NCI-H2196 (cell line): ENCODE data around the gene PLXDC1.

Experiments
- DNase-seq: peaks from one replicate; lab custom pipeline; 2025; ENCODE audit not compliant: unreplicated experiment; lab: John Stamatoyannopoulos, UW

Gene PLXDC1

GRCh38 chr17:39099663-39100286 lies 51.7 kb downstream of the PLXDC1 start:
- peak; percentile 14 for DNase-seq

GRCh38 chr17:39098588-39098987 lies 52.8 kb downstream of the PLXDC1 start:
- DNase-seq = no peak

GRCh38 chr17:39097537-39097936 lies 53.9 kb downstream of the PLXDC1 start:
- DNase-seq = no peak

GRCh38 chr17:39097150-39097519 lies 54.3 kb downstream of the PLXDC1 start:
- DNase-seq = no peak

- DNase-seq = no peak
Observed at GRCh38 chr17:39096508-39097149, 54.8 kb downstream of the PLXDC1 start.

- DNase-seq = no peak
Observed at GRCh38 chr17:39095309-39095686, 56.1 kb downstream of the PLXDC1 start.

- no peak for DNase-seq
Observed at GRCh38 chr17:39094607-39095308, 56.7 kb downstream of the PLXDC1 start.

GRCh38 chr17:39092692-39093230 lies 58.7 kb downstream of the PLXDC1 start:
- no peak for DNase-seq

- no peak for DNase-seq
Observed at GRCh38 chr17:39090908-39091665, 60.4 kb downstream of the PLXDC1 start.

GRCh38 chr17:39090400-39090799 lies 61.0 kb downstream of the PLXDC1 start:
- DNase-seq = no peak

GRCh38 chr17:39084558-39084957 lies 66.9 kb downstream of the PLXDC1 start:
- DNase-seq = no peak

- no peak for DNase-seq
Observed at GRCh38 chr17:39083270-39083669, 68.2 kb downstream of the PLXDC1 start.

GRCh38 chr17:39082482-39082881 lies 69.0 kb downstream of the PLXDC1 start:
- DNase-seq = no peak

GRCh38 chr17:39081851-39082250 lies 69.6 kb downstream of the PLXDC1 start:
- no peak for DNase-seq

GRCh38 chr17:39080421-39081078 lies 70.9 kb downstream of the PLXDC1 start:
- no peak for DNase-seq

GRCh38 chr17:39079836-39080235 lies 71.6 kb downstream of the PLXDC1 start:
- DNase-seq = no peak

- DNase-seq = no peak
Observed at GRCh38 chr17:39077866-39078265, 73.6 kb downstream of the PLXDC1 start.

GRCh38 chr17:39077252-39077651 lies 74.2 kb downstream of the PLXDC1 start:
- no peak for DNase-seq

GRCh38 chr17:39074676-39075075 lies 76.8 kb downstream of the PLXDC1 start:
- DNase-seq = no peak

GRCh38 chr17:39073916-39074315 lies 77.5 kb downstream of the PLXDC1 start:
- no peak for DNase-seq

- DNase-seq = no peak
Observed at GRCh38 chr17:39073353-39073752, 78.1 kb downstream of the PLXDC1 start.
